Measurements from ENCODE around the gene RHBDF1. TPM values are rescaled to one million over a fixed set of nuclear protein-coding genes. Genes with fewer than 3 reads are reported as not detected.

RHBDF1 gene
- total RNA-seq, 1 donor from 2014 or later, result 48.4 TPM

DNA sequence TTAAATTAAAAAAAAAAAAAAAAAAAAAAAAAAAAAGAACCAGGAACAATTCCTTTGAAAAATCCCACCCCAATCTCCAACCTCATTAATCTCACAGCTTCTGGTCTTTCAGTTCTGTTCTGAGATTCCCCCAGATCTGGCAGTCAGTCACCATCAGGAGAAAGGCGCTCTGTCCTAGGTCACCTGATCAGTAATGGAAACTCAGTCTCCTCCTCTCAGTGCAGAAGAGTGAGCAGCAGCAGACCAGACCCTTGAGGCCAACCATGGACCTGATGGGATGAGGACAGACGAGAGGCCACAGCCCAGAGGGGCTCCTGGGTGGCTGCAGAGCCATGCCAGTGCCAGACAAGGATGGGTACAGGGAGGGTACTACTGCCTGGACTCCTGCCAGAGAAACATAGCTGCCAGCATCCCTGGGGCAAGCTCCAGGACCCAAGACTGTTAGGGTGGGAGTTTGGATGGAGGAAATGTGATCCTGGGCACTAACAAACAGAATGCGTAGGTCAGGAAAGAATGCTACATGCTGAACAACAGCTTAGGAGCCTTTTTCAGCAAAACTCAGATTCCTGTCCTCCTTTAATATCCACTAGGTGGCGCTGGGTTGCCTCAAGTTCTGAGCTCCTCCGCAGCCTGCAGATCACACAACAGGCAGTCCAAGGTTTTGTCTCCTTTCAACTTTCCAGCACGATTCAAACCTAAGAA lies 34.3 kb upstream of the RHBDF1 start:
- intact Hi-C loops (cut with DNase I), result no loop called here

GRCh38 chr16:105521-105920 lies 33.1 kb upstream of the RHBDF1 start:
- Histone ChIP-seq H3K36me3 (peaks cover 20% of the 10 kb centered on the region), H3K27me3 (no peaks in the 10 kb centered on the region), H3K4me3 (no peak overlapping the region), H3K4me1 (peaks cover 10% of the 10 kb centered on the region), H3K27ac (no peak overlapping the region), H3K9me3 (no peaks in the 10 kb centered on the region)
- DNase-seq (no peak), ATAC-seq (no peak)
- TF ChIP-seq, protein P1, sequence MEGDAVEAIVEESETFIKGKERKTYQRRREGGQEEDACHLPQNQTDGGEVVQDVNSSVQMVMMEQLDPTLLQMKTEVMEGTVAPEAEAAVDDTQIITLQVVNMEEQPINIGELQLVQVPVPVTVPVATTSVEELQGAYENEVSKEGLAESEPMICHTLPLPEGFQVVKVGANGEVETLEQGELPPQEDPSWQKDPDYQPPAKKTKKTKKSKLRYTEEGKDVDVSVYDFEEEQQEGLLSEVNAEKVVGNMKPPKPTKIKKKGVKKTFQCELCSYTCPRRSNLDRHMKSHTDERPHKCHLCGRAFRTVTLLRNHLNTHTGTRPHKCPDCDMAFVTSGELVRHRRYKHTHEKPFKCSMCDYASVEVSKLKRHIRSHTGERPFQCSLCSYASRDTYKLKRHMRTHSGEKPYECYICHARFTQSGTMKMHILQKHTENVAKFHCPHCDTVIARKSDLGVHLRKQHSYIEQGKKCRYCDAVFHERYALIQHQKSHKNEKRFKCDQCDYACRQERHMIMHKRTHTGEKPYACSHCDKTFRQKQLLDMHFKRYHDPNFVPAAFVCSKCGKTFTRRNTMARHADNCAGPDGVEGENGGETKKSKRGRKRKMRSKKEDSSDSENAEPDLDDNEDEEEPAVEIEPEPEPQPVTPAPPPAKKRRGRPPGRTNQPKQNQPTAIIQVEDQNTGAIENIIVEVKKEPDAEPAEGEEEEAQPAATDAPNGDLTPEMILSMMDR (IDR thresholded peaks at IDR 0.05), result no peak
- intact Hi-C loops (cut with DNase I), result no loop called here

More for the DNA sequence above, 34.3 kb upstream of the RHBDF1 start:
- H3K27ac ChIP-seq, result no peak overlapping the region
- DNase-seq (no peak), ATAC-seq (peak; percentile 83)
- H3K27me3 ChIP-seq, result no peaks in the 10 kb centered on the region
- H3K4me1 ChIP-seq, result peaks cover 5% of the 10 kb centered on the region
- TF ChIP-seq, protein P1 (IDR thresholded peaks at IDR 0.05), result peak; percentile 81
- no peak overlapping the region for H3K4me3 ChIP-seq
- H3K36me3 ChIP-seq, result peaks cover 27% of the 10 kb centered on the region
- H3K9me3 ChIP-seq, result no peaks in the 10 kb centered on the region

- no peak overlapping the region for H3K4me3 ChIP-seq
- DNase-seq, result no peak
- no peak overlapping the region for H3K27ac ChIP-seq
- H3K9me3 ChIP-seq, result no peaks in the 10 kb centered on the region
- intact Hi-C loops (cut with DNase I), result no loop called here
- peaks cover 10% of the 10 kb centered on the region for H3K4me1 ChIP-seq
- TF ChIP-seq, protein P1 (IDR thresholded peaks at IDR 0.05), result no peak
- no peaks in the 10 kb centered on the region for H3K27me3 ChIP-seq
- H3K36me3 ChIP-seq, result peaks cover 14% of the 10 kb centered on the region
- ATAC-seq, result no peak
Measured at GRCh38 chr16:104928-105327, 32.5 kb upstream of the RHBDF1 start.

DNA sequence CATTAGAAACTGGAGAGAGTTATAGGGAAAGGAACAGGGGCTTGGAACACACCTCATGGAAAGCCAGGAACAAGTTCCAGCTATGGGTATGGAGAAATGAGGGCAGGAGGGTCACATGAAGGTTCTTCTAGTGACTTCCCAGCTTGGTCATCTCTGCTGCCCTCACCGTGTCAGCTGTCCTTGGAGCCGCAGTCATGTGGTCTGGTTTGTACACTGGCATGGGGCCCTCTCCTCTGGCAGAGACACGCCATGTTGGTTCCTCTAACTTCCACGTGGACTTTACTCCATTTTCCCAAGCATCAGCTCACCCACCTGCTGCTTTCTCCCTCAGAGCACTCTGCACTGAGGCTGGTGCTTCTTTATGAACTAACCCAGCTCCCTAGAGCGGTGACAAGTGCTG lies 31.9 kb upstream of the RHBDF1 start:
- peaks cover 9% of the 10 kb centered on the region for H3K36me3 ChIP-seq
- no peak overlapping the region for H3K27ac ChIP-seq
- intact Hi-C loops (cut with DNase I), result no loop called here
- ATAC-seq, result no peak
- no peak for DNase-seq
- H3K27me3 ChIP-seq, result no peaks in the 10 kb centered on the region
- H3K4me1 ChIP-seq, result peaks cover 10% of the 10 kb centered on the region
- H3K9me3 ChIP-seq, result no peaks in the 10 kb centered on the region
- TF ChIP-seq, protein P1 (IDR thresholded peaks at IDR 0.05), result no peak
- no peak overlapping the region for H3K4me3 ChIP-seq

DNA sequence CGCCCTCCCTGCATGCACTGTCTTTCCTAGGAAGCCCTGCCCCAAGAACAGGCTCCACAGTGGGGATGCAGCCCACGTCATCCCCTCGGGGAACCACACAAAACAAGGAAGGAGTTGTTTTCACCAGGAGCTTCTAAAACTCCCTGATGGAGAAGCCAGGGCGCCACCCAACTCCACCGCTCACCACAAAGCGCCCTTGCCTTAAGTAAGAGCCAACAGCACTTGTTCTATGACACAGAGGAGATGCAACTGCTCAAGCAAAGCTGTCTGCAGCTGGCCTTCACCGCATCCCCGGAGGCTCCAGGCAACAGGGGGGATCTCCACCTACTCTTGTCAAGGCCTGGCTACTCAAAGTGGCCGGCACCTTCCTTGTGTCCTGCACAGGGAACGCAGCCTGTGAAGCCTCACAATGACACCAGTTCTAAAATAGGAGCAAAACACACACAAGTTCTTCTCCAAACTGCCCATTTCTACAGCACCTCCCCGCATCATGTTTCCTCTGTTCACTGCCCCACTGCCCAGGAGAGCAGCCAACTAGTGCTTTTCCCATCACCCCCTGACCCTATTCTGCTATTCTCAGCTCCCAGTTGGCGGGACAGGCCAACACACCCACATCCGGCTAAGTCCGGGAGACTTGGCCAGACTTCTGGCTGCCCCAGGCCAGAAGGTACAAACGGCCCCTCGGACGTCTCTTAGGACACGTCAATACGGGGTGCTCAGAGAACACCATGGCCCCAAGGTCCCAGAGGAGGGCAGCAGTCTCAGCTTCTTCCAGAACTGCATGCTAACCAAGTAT lies 29.8 kb upstream of the RHBDF1 start:
- peaks cover 12% of the 10 kb centered on the region for H3K4me1 ChIP-seq
- H3K36me3 ChIP-seq, result peaks cover 13% of the 10 kb centered on the region
- ATAC-seq (peak; percentile 55), DNase-seq (no peak)
- intact Hi-C loops (cut with DNase I), result no loop called here
- no peak overlapping the region for H3K4me3 ChIP-seq
- TF ChIP-seq, protein P1 (IDR thresholded peaks at IDR 0.05), result no peak
- H3K27me3 ChIP-seq, result no peaks in the 10 kb centered on the region
- no peaks in the 10 kb centered on the region for H3K9me3 ChIP-seq
- peak overlapping the region; percentile 76 for H3K27ac ChIP-seq

Data from upper lobe of right lung (tissue), 1 donor.